G401 (cell line): ENCODE measurements around the gene CAMKV. TPM values are rescaled to one million over a fixed set of nuclear protein-coding genes. Genes with fewer than 3 reads are reported as not detected.
A peak's percentile ranks its signal among the peaks of the same experiment; 100 is the strongest.
"Not testable (repeated sequence)": the region's sequence is repeated elsewhere in the genome, so short reads cannot be mapped to it uniquely, and the experiment has no call there.

Experiments
- DNase-seq: peaks from one replicate; pipeline ENCODE4 v3.0.0-alpha.2; 2015; ENCODE audit warnings: low spot score
- in situ Hi-C: cut with HindIII; loops from 2 replicates; pipeline ENCODE4 v1.10.0; 2016; ENCODE audit warnings: low sequenced_read_pairs, mixed read lengths
- total RNA-seq: library from RNA; depleted of rRNA; stranded (reverse); fragments of >200 nt; shearing (Covaris generic); gene quantifications from 2 replicates; pipeline ENCODE4 v1.2.3, GENCODE V29; 2014

CAMKV gene
- total RNA-seq, 1 experiment from 2014 or later, result 1.4 TPM

GRCh38 chr3:49864505-49864904 is 5.2 kb downstream of the CAMKV start:
- DNase-seq, result no peak
- in situ Hi-C loops, result no loop called here

- in situ Hi-C loops, result no loop called here
- no peak for DNase-seq
Observed at GRCh38 chr3:49859576-49860305, 10.0 kb downstream of the CAMKV start.

GRCh38 chr3:49856181-49857005 is 13.3 kb downstream of the CAMKV start, which contains the start of gene TRAIP:
TSS of gene TRAIP (minus strand) at chr3:49856564. CDS start at chr3:49856453, 111 bp downstream.
- DNase-seq, result peak; percentile 96
- in situ Hi-C loops, result no loop called here

GRCh38 chr3:49855662-49856061 is 14.0 kb downstream of the CAMKV start:
- in situ Hi-C loops, result no loop called here
- DNase-seq, result no peak

GRCh38 chr3:49845694-49846093 is 24.0 kb downstream of the CAMKV start:
- DNase-seq, result no peak
- in situ Hi-C loops, result no loop called here

- no peak for DNase-seq
- in situ Hi-C loops, result no loop called here
Observed at GRCh38 chr3:49844464-49845183, 25.1 kb downstream of the CAMKV start.

GRCh38 chr3:49842843-49843517 is 26.7 kb downstream of the CAMKV start:
- in situ Hi-C loops, result no loop called here
- no peak for DNase-seq

GRCh38 chr3:49841806-49842205 is 27.9 kb downstream of the CAMKV start:
- in situ Hi-C loops, result no loop called here
- no peak for DNase-seq

GRCh38 chr3:49841126-49841696 is 28.5 kb downstream of the CAMKV start:
- in situ Hi-C loops, result no loop called here
- DNase-seq, result peak; percentile 14

- no peak for DNase-seq
- in situ Hi-C loops, result no loop called here
Observed at GRCh38 chr3:49840388-49840787, 29.3 kb downstream of the CAMKV start.

- in situ Hi-C loops, result no loop called here
Observed at GRCh38 chr3:49839193-49839809, 30.4 kb downstream of the CAMKV start.

GRCh38 chr3:49831341-49831740 is 38.4 kb downstream of the CAMKV start:
- no peak for DNase-seq
- in situ Hi-C loops, result no loop called here

More at GRCh38 chr3:49839193-49839809, 30.4 kb downstream of the CAMKV start:
- peak; percentile 87 for DNase-seq

GRCh38 chr3:49826016-49826415 is 43.7 kb downstream of the CAMKV start:
- in situ Hi-C loops, result no loop called here
- no peak for DNase-seq

GRCh38 chr3:49823131-49823530 is 46.6 kb downstream of the CAMKV start:
- DNase-seq, in situ Hi-C loops: not testable (repeated sequence)

GRCh38 chr3:49813497-49814174 is 56.1 kb downstream of the CAMKV start, which contains the start of gene UBA7:
TSS of gene UBA7 (minus strand) at chr3:49813953. CDS start at chr3:49813787, 166 bp downstream.
- in situ Hi-C loops, result no loop called here

GRCh38 chr3:49812916-49813496 is 56.7 kb downstream of the CAMKV start:
- in situ Hi-C loops, result no loop called here
- no peak for DNase-seq

More at GRCh38 chr3:49813497-49814174, 56.1 kb downstream of the CAMKV start, which contains the start of gene UBA7:
- peak; percentile 7 for DNase-seq
